Measurements from ENCODE around the gene SORT1.
"Not testable (repeated sequence)": the region's sequence is repeated elsewhere in the genome, so short reads cannot be mapped to it uniquely, and the experiment has no call there.

SORT1 gene

DNA sequence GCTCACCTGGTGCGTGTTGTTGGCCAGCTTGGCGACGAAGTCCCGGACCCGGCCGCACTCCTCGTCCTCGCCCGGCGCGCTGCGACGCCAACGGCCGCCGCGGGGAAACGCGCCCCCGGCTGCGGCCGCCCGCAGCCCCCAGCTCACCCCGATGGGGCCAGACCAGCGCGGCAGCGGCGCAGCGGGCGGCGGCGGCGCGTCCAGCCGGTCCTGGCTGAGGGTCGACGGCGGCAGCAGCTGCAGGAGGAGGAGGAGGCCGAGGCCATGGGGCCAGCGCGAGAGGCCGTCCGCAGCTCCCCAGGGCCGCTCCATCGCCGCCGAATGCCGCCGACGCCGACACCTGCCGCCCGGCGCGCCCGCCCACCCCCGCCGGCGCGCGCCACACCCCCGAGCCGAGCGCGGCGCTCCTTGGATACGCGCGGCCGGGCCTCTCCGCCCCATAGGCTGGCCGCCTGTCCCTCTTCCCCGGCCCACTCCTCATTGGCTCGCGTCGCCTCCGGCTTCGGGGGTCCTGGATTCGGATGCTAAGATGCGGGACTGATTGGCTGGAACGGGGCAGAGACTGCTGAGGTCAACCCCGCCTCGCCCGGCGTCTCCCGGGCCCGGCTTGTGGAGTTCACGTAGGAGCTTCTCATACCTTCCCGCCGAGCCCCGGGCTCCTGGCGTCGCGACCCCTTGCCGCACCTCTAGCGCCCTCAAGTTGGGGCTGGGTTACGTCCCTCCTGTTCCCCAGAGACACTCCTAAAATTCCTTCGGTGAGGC lies at the start of gene SORT1:
SORT1 (minus strand) TSS at position 338 of the 762 bp plus-strand sequence; CDS start at position 312, 26 bp downstream.
- peak; percentile 98 for DNase-seq

DNA sequence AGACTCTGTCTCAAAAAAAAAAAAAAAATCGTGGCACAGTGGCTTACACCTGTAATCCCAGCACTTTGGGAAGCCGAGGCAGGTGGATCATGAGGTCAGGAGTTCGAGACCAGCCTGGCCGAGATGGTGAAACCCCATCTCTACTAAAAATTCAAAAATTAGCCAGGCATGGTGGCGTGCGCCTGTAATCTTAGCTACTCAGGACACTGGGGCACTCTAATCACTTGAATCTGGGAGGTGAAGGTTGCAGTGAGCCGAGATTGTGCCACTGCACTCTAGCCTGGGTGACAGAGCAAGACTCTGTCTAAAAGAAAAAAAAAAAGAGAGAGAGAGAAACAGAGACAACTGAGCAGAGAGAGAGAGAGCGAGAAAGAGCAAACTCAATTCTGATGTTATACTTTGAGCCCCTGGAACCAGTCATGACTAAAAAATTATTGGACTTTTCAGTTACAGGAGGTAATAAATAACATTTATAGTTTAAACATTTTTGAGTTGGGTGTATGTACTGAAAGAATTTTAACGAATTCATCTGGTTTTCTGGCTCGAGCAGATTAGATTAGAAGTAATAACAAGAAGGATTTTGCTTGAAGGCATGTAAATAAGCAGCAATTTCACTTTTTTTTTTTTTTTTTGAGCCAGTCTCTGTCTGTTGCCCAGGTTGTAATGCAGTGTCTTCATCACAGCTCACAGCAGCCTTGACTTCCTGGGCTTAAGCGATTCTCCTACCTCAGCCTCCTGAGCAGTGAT lies 48.4 kb upstream of the SORT1 start:
- not testable (repeated sequence) for DNase-seq

DNA sequence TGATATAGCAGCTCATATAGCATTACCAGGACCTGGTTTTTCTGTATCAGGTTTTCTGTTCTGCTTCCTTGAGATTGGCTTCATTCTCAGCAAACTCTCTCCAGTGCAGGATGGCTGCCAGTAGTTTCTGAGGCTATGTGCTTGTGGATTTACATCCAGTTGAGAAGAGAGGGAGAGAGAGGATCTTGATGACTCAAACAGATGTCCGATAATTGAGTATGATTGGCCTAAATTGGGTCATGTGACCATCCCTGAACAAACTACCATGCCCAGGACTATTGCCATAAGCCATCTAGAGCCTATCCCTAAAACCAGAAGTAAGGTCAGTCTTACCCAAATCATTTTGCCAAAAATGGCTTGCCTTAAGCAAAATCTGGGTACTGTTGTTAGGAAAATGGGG lies 46.6 kb upstream of the SORT1 start:
- no peak for DNase-seq

DNA sequence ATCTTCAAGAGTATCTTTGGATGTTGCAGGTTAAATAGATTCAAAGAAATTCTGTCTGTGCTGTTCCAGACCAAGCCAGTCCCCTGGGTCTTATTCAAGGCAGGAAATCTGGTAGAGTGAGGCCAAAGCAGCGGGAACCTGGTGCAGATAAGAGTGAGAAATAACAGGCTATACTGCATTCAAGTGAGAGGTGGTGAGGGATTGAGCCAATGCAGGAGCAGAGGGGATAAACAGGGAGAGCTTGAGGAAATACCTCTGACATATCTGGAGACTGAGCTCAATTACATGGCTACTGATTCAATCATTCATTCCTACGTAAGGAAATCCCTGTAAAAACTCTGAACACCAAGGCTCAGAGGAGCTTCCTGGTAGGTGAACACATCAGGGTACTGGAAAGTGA lies 45.8 kb upstream of the SORT1 start:
- no peak for DNase-seq

DNA sequence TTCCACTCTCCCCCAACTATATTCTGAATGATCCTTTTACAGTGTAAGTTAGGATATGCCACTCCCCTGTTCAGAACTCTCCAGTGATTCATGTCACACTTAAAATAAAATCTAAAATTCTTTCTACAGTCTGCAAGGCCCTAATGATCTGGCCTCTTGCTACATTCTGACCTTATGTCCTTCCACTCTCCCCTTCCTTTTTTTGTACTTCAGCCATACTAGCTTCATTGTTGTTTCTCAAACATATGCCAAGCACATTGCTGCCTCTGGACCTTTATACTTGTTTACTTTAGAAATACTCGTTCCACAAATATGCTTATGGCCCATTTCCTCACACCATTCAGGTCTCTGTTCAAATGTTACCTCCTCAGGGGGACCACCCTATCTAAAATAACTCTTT lies 43.4 kb upstream of the SORT1 start:
- no peak for DNase-seq

DNA sequence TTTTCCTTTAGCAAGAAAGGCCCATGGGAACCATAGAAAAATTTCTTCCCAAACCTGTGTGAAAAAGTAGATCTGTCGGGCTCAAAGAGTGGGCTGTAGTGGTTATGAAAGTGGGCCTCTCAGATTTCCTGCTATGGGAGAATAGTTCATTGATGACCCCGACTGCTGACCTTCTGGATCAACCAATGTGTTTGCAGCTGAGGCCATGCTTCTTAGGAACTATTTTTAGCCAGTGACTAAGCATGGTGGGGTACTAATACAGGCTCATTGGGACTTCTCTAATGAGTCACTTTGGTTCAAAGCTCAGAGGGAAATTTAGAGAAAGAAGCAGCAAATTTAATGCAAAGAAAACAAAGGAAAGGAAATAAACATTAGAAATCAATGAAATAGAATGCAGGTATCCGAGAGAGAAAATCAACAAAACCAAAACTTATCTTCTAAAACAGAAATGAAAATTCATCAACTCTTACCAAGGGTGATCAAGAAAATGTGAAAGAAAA lies 41.1 kb upstream of the SORT1 start:
- no peak for DNase-seq

DNA sequence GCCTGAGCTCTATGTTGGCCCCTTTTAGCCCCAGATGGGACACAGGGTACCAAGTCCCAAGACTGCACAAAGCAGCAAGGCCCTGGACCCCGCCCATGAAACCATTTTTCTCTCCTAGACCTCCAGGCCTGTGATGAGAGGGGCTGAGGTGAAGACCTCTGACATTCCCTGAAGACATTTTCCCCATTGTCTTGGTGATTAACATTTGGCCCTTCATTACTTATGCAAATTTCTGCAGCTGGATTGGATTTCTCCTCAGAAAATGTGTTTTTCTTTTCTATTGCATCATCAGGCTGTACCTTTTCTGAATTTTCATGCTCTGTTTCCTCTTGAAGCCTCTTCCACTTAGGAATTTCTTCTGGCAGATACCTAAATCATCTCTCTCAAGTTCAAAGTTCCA lies 36.8 kb upstream of the SORT1 start:
- DNase-seq = no peak

DNA sequence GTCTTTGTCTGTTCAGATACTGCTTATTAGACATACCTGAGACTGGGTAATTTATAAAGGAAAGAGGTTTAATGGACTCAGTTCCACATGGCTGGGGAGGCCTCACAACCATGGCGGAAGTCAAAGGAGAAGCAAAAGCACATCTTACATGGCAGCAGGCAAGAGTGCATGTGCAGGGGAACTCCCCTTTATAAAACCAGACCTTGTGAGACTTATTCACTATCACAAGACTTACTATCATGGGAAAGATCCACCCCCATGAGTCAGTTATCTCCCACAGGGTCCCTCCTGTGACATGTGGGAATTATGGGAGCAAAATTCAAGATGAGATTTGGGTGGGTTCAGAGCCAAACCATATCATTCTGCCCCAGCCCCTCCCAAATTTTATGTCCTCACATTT lies 35.6 kb upstream of the SORT1 start:
- no peak for DNase-seq

DNA sequence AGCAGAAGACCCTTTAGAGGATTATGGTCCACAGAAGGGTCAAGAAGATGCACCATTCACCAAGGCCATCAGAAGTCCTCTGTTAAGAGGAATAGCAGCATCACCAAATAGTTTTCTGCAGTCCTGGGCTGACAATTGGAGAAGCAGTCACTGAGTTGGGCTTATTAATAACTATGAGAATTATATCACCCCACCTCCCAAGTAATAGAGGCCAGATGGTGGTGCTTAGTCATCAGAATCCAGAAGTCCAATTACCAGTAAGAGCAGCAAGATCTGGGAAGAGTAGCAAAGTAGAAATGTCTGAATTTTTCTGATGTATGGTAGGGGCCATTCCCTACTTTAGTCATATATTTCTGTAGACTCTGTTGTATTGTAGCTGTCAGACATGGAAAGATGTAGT lies 34.6 kb upstream of the SORT1 start:
- no peak for DNase-seq

DNA sequence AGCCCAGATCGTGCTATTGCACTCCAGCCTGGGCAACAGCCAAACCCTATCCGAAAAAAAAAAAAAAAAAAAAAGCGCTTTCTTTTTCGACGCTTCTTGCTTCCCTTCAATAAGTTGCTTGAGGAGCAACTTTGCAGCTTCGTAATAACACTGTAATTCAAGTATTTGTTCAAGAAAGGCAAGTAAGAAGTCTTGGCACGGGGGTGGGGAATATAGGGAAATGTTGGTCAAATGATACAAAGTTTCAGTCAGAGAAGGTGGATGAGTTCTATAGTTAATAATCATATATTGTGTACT lies 29.4 kb upstream of the SORT1 start:
- DNase-seq = no peak

DNA sequence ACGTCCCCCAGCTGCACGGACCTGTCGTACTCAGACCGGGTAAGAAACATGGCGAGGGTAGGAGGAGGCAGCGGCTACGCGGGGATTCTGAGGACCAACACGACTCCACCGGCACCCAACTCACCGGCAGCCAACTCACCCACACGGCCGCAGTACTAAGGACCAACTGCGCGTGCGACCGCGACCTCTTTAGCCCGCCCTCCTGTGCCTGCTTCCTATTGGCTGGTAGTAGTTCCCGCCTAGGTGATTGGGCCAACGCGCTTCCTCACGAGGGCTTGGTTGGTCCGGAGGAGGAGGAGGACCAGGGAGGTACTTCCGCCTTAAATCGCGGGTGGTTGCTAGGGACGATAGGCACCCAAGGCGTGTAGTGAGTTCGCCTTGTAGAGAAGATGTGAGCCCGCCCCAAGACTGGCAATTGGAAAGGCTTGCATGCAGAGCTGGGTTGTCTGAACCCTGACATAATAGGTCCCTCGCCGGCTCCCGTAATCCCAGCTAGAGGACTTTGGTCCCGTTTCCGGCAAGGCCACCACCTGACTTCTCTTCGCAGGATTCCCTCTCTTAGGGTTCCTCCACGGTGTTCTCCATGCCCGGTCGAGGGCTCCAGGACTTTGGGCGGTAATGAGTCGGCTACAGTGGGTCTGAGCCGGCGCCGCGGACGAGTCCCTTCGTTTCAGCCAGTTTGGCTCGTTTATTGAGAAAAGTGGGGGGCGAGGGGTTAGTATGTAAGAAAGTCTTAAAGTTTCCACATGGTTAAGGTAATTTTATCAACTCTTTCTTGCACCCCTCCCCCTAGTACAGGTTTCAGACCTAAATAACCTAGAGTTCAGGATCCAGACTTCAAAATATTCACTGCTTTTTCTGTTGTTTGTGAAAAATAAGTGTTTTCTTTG lies 28.8 kb upstream of the SORT1 start, which contains the start of gene PSMA5:
PSMA5 (minus strand) TSS at position 168 of the 890 bp plus-strand sequence; CDS start at position 50, 118 bp downstream.
- peak; percentile 99 for DNase-seq

DNA sequence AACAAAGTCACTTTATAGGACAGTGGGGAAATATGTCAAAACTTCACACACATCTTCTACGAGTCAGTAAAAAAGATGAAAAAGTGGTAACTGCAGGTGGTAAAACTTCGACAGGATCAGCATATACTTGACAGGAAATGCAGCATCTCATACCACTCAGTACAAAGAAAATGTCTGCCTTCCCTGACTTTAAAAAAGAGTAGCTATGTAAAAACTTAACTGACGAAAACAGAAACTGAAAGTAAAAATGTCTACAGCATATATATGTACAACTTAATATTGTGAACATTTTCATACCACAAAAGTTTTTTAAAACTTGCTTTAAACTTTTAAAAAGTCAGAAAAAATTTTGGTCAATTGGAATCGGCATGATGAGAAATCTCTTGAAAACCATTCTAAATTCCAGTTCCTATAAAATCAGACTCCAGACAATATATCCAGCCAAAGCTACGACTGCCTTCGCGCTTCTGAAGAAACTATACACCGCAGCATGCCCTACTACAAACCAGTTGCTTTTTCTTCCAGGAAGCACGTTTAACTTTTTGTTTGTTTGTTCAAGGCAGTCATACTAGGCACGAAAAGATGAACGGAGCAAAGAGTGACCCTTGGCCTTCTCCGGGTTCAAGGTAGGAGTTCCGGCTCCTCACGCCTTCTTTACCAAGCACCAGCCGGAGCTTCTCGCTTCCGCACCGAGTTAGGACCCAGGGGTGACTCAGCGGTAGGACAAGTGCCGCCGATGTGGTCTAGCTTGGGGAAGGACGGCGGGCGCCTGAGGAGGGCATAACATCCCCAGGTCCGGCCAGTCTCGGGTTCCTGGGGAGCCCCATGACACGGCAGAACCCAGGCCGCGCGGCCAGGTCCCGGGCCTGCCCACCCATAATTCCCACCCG lies 27.9 kb upstream of the SORT1 start:
- peak; percentile 42 for DNase-seq

DNA sequence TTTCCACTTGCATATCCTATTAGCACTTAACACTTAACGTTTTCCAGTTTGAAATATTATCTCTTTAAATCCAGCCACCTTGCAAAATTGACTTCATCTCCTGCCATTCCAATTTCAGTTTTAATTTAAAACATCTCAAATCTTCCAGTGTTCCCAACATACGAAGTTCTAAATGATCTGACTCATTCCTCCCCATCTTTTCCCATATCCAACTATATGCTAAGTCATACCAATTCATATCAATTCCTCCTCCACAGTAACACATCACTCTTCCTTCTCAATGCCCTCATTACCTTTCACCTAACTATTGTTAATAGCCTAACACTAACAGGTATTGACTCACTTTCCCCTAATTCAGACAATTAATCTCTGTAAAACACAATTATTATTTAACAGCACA lies 25.8 kb upstream of the SORT1 start:
- DNase-seq = no peak

DNA sequence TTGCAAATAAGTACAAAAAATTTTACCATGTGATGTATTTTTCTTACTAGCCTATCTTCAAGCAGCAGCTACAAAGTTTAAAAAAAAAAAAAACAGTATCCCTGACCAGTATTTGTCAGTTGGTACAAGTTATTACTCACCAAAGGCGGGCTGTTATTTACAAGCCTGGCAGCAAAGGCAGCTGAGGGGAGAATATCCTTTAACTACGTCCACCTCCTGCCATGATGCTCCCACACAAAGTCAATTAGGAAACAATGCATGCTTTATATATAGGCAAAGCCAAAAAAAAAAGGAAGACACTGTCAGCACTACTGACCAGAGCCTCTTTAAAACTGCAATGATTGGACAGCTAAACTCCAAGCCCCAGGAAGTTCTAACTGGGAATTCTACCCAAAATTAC lies 14.8 kb upstream of the SORT1 start:
- no peak for DNase-seq

DNA sequence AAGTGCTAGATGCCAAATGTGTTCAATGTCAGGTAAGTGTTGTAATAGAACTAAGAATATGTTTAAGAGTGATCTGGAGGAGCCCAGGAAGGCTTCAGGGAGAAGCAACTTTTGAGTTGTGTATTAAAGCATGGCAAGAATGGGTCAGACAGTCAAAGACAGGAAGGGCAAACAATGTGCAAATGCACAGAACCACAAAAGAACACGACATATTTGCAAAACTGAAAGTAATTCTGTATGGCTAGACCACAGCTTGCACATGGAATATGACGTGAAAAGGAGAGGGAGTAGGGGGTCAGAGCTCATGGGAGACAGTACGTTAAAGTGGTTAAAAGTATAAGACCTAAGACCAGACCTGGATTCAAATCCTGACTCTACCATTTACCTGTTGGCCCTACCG lies 7.1 kb upstream of the SORT1 start:
- DNase-seq = no peak

DNA sequence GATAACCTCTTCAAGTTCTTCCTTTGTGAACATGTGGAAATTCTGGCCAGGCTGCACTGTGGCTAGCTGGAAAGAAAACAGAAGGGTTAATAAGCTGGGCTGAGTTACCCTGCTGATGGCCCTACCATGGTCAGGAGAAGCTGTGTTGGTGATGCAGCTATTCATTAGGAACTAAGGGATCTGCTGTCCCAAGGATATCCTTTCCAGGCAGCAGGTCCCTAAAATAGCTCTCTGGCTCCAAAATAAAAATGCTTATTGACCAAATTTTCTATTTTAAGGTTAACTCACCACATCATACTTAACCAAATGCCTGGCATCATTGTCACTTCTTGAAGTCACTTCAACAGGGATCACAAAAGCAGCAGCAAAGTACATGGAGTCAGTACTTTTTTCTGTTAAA lies 4.3 kb upstream of the SORT1 start:
- no peak for DNase-seq

DNA sequence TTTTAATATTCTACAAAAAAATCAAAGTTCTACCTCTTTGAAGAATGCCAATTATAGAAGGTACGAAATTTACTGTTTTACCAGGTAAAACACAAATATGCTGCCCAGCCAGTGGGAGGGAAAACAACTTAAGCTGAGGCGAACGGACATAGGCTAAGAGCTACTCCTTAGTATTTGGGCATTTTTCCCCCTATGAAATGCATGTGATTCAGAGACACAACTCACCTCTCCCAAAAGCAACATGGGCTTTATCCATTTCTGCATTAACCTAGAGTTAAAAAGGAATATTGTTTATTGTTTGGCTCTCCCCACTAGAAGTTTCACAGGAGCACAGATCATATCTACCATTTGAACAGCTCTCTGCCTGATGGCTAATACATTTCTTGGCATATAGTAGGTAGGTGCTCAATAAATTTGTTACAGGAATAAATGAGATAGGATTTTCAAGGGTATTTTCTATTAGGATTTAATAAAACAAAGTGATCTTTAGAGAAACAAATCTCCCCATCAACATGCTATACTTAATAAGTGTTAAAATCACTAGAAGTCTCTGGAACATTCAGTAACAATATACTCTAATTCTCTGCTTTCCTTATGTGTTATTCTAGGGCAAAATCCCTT lies 2.4 kb upstream of the SORT1 start:
- no peak for DNase-seq

DNA sequence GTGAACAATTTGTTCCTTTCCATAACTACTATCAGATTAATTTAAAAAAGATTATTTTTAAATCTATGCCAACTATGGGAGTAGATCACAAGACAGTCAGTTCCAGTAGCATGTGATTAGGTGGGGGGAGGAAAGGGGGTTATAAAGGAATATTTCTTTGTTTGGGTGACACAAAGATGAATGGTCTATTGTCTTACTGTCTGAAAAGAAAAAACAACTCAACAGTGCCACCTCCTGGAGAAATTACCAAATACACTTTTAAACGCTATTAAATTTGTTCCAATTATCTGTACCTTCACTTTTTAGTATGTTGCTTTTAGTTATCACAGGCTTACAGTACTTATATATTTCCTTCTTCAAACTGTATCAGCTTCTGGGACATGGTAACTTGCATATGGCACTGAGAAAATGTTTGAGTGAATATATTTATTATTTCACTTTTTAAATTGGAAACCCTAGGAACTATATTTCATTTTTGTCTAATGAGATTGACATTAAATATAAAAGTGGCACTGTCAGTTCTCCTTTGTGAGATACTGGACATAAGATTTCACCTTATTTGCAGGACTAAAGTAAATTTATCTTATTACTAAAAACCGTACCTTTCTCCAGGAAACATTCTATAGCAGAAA lies 1.7 kb upstream of the SORT1 start:
- DNase-seq = peak; percentile 82

DNA sequence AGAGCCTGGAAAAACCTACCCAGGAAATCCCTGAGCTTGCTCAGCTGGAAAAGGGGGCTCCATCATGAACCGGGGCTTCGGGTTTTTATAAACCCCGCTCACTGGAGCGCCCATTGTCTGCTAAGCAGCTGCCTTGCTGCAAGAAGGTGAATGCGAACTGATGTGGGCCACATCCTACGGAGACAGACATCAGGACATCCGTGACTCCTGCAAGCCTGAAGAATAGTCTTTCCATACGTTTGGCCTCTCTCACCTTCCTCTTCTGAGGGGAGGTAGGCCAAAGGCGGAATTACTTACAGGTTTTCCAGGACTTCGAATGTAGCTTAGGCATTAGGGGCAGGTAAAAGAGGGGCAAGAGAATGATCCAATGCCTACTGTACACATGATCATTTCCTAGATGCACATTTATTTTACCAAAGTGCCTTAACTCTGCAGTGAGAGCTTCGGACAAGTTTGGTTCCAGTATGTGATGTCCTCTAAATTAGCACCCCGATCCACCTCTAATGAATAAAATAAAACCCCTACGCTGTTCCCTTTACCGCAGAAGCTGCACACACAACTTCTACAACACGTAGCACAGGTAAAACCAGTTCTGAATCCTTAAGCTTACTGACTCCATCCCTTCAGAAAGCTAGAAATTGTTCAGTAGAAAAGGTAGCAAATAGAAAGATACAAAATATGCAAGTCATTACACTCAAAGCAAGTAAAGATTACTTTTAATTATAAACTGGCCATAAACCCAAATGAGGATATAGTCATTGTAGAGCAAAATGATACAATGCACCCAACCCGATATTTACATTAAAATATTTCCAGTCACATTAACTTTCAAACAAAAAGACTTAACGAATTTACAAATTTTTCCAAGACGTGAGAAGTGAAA lies 866 bp upstream of the SORT1 start:
- no peak for DNase-seq

DNA sequence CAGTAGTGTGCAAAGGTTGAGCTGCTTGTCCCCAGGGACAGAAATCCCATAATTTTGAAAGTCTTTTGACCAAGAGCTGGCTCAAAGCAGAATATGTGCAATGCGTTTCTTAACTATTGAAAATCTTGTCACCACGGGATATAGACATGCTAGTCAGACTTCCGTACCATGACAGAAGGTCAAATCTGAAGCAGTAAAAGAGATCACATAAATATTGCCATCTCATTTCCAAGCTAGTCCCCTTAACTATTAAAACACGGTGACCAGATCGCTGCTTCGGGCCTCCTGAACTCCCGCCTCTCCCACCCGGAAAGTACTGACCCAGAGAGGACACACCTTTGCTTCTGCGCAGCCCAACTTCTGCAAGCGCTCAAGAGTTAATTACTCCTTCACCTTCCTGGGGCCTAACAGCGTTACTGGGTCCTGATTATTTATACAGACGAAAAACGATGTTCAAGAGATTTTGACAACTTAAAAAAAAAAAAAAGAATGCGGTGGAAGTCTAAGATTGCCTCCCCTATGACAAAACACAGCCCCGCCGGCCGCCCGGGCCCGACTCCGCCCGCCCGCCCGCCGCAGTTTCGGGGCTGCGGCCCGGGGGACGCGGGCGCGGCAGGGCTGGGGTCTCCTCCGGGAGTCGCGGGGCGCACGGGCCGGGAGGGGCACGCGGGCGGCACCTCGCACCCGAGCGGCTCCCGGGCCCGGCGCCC lies 692 bp downstream of the SORT1 start:
- peak; percentile 21 for DNase-seq

Data from NCI-H2171 treated with DMSO at 0.1 percent for 48 hours (cell line).